GM10248 (cell line): ENCODE data around the gene OVAAL.

Experiments used
- CTCF ChIA-PET: fragments of 300-600 bp; sonication (Branson Sonifier 250); formaldehyde crosslinking; extraction: SDS; loops from one replicate; lab custom pipeline; 2021; ENCODE audit warnings: antibody characterized with exemption; lab: Yijun Ruan, JAX
- POLR2A ChIA-PET: fragments of 350-650 bp; sonication (Branson Sonifier 250); formaldehyde crosslinking; extraction: SDS; loops from one replicate; lab custom pipeline; 2020; ENCODE audit warnings: antibody characterized with exemption; lab: Yijun Ruan, JAX
- DNase-seq: peaks from one replicate; pipeline ENCODE4 v3.0.0; 2012; ENCODE audit errors: extremely low spot score
- TF ChIP-seq, protein P1 (sequence below): IDR thresholded peaks from 2 replicates; pipeline ENCODE4 v1.5.1; 2012; ENCODE audit warnings: mild to moderate bottlenecking, low read depth; ENCODE audit errors: extremely low read depth, missing control alignments, control extremely low read depth

The OVAAL gene

DNA sequence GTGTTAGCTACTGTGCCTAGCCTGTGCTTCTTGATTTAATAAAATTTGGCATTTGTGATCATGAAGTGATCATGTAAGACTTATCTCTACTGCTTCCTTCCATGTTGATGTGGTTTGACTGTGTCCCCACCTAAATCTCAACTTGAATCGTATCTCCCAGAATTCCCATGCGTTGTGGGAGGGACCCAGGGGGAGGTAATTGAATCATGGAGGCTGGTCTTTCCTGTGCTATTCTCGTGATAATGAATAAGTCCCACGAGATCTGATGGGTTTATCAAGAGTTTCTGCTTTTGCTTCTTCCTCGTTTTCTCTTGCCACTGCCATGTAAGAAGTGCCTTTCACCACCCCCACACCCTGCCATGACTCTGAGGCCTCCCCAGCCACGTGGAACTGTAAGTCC is at the start of gene OVAAL:
Gene OVAAL, plus strand, starts transcription at position 301 of the 400 bp plus-strand sequence.
- POLR2A ChIA-PET = no interaction called here
- TF ChIP-seq, protein P1, sequence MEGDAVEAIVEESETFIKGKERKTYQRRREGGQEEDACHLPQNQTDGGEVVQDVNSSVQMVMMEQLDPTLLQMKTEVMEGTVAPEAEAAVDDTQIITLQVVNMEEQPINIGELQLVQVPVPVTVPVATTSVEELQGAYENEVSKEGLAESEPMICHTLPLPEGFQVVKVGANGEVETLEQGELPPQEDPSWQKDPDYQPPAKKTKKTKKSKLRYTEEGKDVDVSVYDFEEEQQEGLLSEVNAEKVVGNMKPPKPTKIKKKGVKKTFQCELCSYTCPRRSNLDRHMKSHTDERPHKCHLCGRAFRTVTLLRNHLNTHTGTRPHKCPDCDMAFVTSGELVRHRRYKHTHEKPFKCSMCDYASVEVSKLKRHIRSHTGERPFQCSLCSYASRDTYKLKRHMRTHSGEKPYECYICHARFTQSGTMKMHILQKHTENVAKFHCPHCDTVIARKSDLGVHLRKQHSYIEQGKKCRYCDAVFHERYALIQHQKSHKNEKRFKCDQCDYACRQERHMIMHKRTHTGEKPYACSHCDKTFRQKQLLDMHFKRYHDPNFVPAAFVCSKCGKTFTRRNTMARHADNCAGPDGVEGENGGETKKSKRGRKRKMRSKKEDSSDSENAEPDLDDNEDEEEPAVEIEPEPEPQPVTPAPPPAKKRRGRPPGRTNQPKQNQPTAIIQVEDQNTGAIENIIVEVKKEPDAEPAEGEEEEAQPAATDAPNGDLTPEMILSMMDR = no peak
- CTCF ChIA-PET = interaction anchor here (0.9 to 1.4 kb wide), 2 partner anchors 27 to 305 kb away, joined by 3 read pairs; no protein-coding TSS in a partner anchor
- no peak for DNase-seq

DNA sequence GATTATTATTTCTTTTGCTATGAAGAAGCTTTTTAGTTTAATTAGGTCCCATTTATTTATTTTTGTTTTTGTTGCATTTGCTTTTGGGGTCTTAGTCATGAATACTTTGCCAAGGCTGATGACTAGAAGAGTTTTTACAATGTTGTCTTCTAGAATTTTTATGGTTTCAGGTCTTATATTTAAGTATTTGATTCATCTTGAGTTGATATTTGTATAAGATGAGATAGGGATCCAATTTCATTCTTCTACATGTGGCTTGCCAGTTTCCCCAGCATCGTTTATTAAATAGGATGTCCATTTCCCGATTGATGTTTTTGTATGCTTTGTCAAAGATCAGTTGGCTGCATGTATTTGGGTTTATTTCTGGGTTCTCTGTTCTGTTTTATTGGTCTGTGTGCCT is 47.9 kb upstream of the OVAAL start:
- no peak for DNase-seq
- CTCF ChIA-PET = interaction anchor here (0.8 to 1.6 kb wide), 2 partner anchors 16 to 352 kb away, joined by 3 to 4 read pairs; no protein-coding TSS in a partner anchor
- POLR2A ChIA-PET = no interaction called here
- TF ChIP-seq, protein P1 = no peak

DNA sequence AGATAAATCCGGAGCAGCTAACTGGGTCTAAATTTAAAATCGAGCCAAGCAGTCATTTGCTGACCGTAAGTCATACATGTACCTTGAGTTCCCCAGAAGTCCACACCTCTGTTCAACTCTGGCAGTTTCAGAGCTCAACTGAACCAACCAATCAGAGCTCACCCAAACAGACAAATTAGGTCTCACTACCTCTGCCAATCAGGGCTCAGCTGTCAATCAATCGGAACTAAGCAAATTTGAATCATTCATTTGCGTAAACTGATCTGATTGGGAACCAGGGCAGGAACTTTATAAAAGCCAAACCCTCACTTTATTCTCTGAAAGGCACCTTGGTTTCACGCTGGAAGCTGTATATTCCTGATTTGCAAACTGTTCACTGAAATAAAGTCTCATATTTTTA is 45.2 kb upstream of the OVAAL start:
- CTCF ChIA-PET = interaction anchor here (1.0 to 4.7 kb wide), 7 partner anchors 9 to 911 kb away, joined by 3 to 55 read pairs (median 3); partner anchors contain the start of gene ACBD6
- TF ChIP-seq, protein P1 = no peak
- POLR2A ChIA-PET = no interaction called here
- DNase-seq = no peak

DNA sequence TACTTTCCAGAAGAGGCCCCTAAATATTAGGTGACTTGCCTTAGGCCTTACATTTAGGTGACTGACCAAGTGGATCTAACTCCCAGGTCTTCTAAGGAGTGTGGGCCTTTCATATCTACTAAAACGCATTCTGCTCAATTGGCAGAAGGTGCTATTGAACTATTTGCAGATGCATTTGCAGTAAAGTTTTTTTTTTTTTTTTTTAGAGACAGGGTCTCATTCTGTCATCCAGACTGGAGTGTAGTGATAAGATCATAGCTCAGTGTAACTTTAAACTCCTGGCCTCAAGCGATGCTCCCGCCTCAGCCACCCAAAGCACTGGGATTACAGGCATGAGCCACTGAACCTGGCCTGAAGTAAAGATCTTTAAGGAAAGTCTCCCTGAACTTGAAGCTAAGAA is 43.4 kb upstream of the OVAAL start:
- DNase-seq = no peak
- CTCF ChIA-PET = interaction anchor here (0.7 to 4.7 kb wide), 39 partner anchors 8 to 964 kb away, joined by 3 to 63 read pairs (median 5); partner anchors contain the start of gene ACBD6
- TF ChIP-seq, protein P1 = no peak
- POLR2A ChIA-PET = no interaction called here

DNA sequence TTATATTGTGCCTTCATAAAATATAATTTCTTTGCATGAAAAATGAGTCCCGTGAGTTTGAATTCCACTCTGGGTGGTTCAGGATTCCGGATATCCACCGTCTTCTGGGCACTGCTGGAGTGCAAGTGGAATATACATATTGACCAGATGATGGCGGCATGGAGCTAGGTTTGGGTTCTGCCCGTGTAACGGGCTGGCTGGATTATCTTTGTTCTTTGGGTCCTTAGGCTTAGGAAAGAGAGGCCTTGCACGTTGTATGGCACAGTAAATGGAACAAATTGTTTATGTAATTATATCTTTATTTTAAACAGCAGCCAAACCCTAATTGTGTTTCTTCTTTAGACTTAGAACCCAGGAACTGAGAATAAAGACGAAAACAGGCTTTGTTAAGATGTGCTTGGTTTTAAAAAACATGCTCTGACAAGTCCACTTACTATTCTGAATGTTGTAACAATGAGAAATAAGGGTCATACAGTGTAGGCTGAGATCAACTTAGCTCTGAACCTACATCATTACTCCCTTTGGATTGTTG is 42.8 kb upstream of the OVAAL start:
- peak; percentile 73 for DNase-seq
- ChIA-PET POLR2A (no interaction called here), CTCF (interaction anchor here (0.7 to 4.7 kb wide), 41 partner anchors 9 to 963 kb away, joined by 3 to 63 read pairs (median 5); partner anchors contain the start of gene ACBD6)
- TF ChIP-seq, protein P1 = peak; percentile 86

DNA sequence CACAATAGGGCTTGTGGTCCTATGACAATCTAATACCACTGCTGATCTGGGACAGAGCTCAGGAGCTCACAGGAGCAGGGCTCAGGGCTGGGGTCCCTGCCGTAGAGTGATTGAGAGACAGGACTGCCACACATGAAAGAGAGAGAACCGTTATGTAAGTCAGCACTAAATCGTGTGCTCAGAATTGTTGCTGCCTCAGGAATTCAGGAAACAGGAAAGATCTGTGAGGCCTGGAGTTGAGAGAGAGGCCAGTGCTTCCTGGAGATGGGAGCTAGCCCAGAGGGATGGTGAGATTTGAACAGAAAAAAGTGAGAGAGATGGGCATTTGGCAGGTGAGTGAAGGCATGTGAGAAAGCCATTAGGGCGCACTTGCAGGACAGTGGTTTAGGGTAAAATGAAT is 38.9 kb upstream of the OVAAL start:
- ChIA-PET POLR2A (no interaction called here), CTCF (interaction anchor here (1.0 to 1.7 kb wide), 2 partner anchors 13 to 37 kb away, joined by 3 to 5 read pairs; no protein-coding TSS in a partner anchor)
- DNase-seq = no peak
- TF ChIP-seq, protein P1 = no peak
